ENCODE measurements around the gene CRADD. TPM values are rescaled to one million over a fixed set of nuclear protein-coding genes. Genes with fewer than 3 reads are reported as not detected.
"Not testable (repeated sequence)": the region's sequence is repeated elsewhere in the genome, so short reads cannot be mapped to it uniquely, and the experiment has no call there.

CRADD gene
- polyA plus RNA-seq, 1 of the 3 experiments (the other 2 are of a cell fraction) = 13.6 TPM

- Histone ChIP-seq H3F3A (replicated peaks; ENCODE audit: insufficient read depth) (peaks cover 14% of the 10 kb centered on the region), H3K4me1 (ENCODE audit: control insufficient read depth in 1 of 2, insufficient read depth in 2 of 2, low read depth in 1 of 2, low read length in 1 of 2) (peaks cover 11 to 16% of the 10 kb centered on the region in 2 experiments), H3K4me2 (no peak overlapping the region), H3K4me3 (ENCODE audit: low read depth in 2 of 2, low read length in 1 of 2) (no peak overlapping the region), H3K9me3 (no peaks in the 10 kb centered on the region), H3K9me2 (no peaks in the 10 kb centered on the region), H3K79me2 (ENCODE audit: insufficient read depth) (no peaks in the 10 kb centered on the region), H3K36me3 (replicated peaks in 1 of 2; ENCODE audit: control insufficient read depth in 1 of 2, insufficient read depth in 2 of 2, low read length in 1 of 2) (no peaks in the 10 kb centered on the region), H3K27me3 (ENCODE audit: insufficient read depth) (no peaks in the 10 kb centered on the region), H2AFZ (ENCODE audit: low read depth) (no peak overlapping the region), H3K27ac (ENCODE audit: low read depth in 2 of 2, low read length in 1 of 2) (no peak overlapping the region), H4K20me1 (ENCODE audit: insufficient read depth) (no peaks in the 10 kb centered on the region), H3K9ac (no peak overlapping the region)
- 80% methylated on average over 3 of the region's 3 CpGs for WGBS (ENCODE audit: low lambda C conversion rate)
- ChIA-PET CTCF (interaction anchor here (1.3 kb wide), 1 partner anchor 229 kb away, joined by 3 read pairs; no protein-coding TSS in a partner anchor), POLR2A (no interaction called here)
- TF ChIP-seq MXI1 (IDR thresholded peaks at IDR 0.05; ENCODE audit: low read depth, low read length) (no peak), RFX5 (IDR thresholded peaks at IDR 0.05; ENCODE audit: low read length) (no peak), USF1 (IDR thresholded peaks at IDR 0.05; ENCODE audit: borderline replicate concordance, low read depth) (no peak), MEF2A (IDR thresholded peaks at IDR 0.05; ENCODE audit: borderline replicate concordance, low read depth) (no peak), GATA2 (CRISPR knock-in tag; IDR thresholded peaks at IDR 0.05) (no peak), POLR2AphosphoS5 (IDR thresholded peaks at IDR 0.05; ENCODE audit: low read depth, low read length) (no peak), FOXM1 (IDR thresholded peaks at IDR 0.05; ENCODE audit: low read depth) (no peak), RXRA (IDR thresholded peaks at IDR 0.05; ENCODE audit: borderline replicate concordance, low read depth) (no peak), MAX (IDR thresholded peaks at IDR 0.05; ENCODE audit: low read depth) (no peak), CTCF (IDR thresholded peaks at IDR 0.05) (no peak), FOXJ3 (CRISPR knock-in tag; IDR thresholded peaks at IDR 0.05) (no peak), NRF1 (IDR thresholded peaks at IDR 0.05; ENCODE audit: low read depth, low read length) (no peak), NFIC (IDR thresholded peaks at IDR 0.05; ENCODE audit: borderline replicate concordance) (no peak), SIN3A (IDR thresholded peaks at IDR 0.05; ENCODE audit: borderline replicate concordance, low read depth, low read length) (no peak), GABPA (IDR thresholded peaks at IDR 0.05; ENCODE audit: low read depth) (no peak), FOSL2 (IDR thresholded peaks at IDR 0.05; ENCODE audit: borderline replicate concordance, low read depth) (no peak), YY1 (IDR thresholded peaks at IDR 0.05; ENCODE audit: low read depth) (no peak), EP300 (IDR thresholded peaks at IDR 0.05; ENCODE audit: borderline replicate concordance in 1 of 2, low read depth in 1 of 2, low read length in 1 of 2) (no peak), PBX3 (IDR thresholded peaks at IDR 0.05) (no peak), TCF12 (IDR thresholded peaks at IDR 0.05) (no peak)
- no peak for DNase-seq
Measured at GRCh38 chr12:93798279-93799151, 121.3 kb downstream of the CRADD start.

GRCh38 chr12:93801666-93802065, 124.5 kb downstream of the CRADD start:
- H3K27me3 ChIP-seq (ENCODE audit: insufficient read depth); H3K4me3 ChIP-seq (ENCODE audit: low read depth in 2 of 2, low read length in 1 of 2); H2AFZ ChIP-seq (ENCODE audit: low read depth); DNase-seq; H3K79me2 ChIP-seq (ENCODE audit: insufficient read depth); H3K9ac ChIP-seq; H3K27ac ChIP-seq (ENCODE audit: low read depth in 2 of 2, low read length in 1 of 2); CTCF ChIA-PET; H3K9me3 ChIP-seq; H3K4me2 ChIP-seq; POLR2A ChIA-PET; H3K9me2 ChIP-seq; H3K36me3 ChIP-seq (replicated peaks in 1 of 2; ENCODE audit: control insufficient read depth in 1 of 2, insufficient read depth in 2 of 2, low read length in 1 of 2); H4K20me1 ChIP-seq (ENCODE audit: insufficient read depth): not testable (repeated sequence)
- 96% methylated on average over 2 of the region's 2 CpGs for WGBS (ENCODE audit: low lambda C conversion rate)
- peaks cover 25 to 37% of the 10 kb centered on the region in 2 experiments for H3K4me1 ChIP-seq (ENCODE audit: control insufficient read depth in 1 of 2, insufficient read depth in 2 of 2, low read depth in 1 of 2, low read length in 1 of 2)
- peaks cover 37% of the 10 kb centered on the region for H3F3A ChIP-seq (replicated peaks; ENCODE audit: insufficient read depth)
